ENCODE results near the gene TMEM255B.

- TF ChIP-seq GATA2 (IDR thresholded peaks at IDR 0.05; ENCODE audit: low read depth, low read length) (no peak), GATA3 (IDR thresholded peaks at IDR 0.05; ENCODE audit: low read depth, low read length) (no peak)
Measured at GRCh38 chr13:113836768-113837559, 77.9 kb downstream of the TMEM255B start.
